ENCODE measurements around the gene DUSP2.

Gene DUSP2

DNA sequence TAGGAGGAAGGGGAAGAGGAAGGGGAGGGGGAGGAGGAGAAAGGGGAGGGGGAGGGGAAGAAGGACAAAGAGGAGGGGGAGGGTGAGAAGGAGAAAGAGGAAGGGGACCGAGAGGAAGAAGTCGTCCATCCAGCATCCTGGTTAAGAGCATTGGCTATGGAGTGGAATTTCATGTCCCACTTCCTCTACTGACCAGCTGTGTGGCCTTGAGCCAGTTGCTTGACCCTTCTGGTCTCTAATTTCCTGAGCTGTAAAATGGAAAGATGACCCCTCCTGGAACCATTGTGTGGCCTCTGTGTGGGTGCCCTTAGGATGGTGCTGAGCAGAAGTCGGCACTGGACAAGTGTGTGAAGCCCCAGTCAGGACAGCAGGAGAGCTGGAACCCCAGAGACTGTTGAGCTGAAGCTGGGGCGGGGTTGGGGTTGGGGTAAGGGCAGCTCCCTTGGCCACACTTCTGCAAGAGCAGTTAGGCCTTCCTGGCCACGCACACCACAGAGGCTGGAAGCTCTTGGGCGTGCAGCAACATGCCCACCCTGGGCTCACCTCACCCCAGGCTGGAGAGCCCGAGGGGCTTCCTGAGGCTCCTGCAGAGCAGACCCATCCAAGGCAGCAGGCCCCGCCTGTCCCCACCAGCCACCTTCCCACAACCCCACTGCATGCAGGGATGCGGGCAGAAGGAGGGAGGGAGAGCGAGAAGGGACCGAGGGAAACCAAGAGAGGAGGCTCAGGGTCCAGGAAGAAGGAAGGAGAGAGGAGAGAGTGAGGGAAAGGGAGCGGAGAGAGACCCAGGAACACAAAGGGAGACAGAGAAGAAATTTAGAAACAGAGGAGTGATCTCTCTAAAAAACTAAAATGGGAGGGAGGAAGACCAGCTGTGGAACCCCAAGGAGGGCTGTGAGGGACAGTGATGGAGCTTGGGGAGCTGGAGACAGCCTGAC, 45.1 kb downstream of the DUSP2 start:
- DNase-seq (ENCODE audit: low spot score) = no peak

DNA sequence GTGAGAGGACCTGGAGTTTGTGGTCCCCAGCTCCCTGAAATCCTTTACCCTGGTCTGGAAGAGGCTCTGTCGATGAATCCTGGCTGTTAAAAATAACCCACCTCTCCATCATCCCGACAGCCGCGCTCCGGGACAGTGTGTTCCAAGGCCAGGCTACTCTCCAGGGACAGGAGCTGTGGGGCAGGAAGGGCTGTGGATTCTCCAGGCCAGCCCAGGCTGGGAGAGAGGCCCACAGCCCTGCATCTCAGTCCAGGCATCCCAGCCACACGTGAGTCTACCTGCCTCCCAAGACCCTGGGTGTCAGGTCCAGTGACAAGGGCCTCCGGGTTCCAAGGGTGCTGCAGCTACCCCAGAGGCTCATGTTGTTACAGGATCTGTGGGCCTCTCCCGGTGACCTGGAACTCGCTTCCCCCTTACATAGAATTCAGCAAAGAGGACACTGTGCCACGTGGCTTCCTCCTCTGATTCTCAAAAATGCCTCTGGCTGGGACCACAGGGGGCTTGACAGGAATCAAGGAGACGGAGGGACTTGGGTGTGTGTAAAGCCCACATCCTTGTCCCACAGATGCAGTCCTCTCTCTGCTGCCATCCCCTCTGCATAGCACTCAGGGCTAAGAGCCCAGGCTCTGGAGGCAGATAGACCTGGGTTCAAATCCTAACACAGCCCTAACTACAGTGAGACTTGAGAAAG, 46.2 kb downstream of the DUSP2 start:
- no peak for DNase-seq (ENCODE audit: low spot score)

DNA sequence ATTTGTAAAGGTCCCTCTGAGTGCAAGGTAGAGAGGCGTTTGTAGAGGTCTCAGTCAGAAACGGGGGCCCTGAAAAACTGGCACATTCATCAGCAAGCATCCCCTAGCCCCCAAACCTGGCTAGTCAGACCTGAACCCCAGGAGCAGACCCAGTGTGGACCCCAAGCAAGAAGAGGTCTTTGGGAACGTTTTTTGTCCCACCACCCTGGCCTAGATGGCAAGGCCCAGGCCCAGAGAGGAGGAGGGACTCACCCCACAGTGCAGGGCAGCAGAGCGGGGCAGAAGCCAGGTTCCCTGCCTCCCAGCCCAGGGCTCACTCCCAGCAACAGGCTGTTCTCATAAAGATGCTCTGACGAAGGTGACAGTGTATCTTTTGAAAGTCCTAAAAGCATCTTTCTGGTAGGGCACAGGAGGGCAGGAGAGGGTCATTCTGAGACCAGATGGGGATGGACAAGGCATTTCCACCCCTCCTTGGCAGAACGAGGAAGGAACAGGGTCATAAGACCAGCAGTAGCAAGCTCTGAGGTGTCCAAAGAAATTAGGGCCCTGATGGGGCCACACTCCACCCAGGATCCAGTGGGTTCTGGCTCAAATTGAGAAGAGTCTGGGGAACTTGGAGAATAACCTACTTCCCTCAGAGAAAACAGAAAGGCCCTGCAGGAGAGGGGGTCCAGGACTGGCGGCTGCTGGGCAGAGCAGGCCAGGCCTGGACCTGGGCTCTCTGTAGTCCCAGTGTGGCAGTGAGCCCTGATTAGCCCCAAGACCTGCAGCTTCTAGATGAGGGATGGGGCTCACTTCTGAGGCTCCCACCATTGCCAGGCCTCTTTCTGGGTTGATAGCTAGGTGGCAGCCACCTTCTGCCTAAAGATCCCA, 47.1 kb downstream of the DUSP2 start:
- DNase-seq (ENCODE audit: low spot score) = no peak

DNA sequence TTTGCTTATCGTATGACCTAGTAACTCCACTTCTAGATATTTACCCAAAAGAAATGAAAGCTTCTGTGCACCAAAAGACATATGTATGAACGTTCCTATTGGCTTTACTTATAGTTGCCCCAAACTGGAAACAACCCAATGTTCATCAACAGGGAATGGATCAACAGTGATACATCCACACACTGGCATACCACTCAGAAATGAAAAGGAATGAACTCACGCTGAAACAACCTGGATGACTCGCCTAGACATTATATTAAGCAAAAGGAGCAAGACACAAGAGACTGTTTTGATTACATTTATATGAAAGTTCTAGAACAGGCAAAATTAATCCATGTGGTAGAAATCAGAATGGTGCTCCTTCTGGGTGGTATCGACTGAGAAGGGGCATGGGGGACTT, 47.8 kb downstream of the DUSP2 start:
- no peak for DNase-seq (ENCODE audit: low spot score)

DNA sequence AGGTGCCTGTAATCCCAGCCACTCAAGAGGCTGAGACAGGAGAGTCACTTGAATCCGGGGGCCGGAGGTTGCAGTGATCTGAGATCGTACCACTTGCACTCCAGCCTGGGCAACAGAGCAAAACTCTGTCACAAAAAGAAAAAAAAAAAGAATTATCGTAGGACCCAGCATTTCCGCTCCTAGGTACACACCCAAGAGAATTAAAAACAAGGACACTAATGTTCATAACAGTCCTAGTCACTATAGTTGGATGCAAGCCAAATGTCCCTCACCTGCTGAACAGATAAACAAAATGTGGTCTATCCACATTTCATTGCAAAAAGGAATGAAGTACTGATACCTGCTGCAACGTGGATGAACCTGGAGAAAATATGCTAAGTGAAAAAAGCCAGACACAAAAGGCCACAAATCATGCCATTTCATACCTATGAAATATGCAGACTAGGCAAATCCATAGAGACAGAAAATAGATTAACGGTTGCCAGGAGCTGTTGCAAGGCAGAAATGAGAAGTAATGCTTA, 50.1 kb downstream of the DUSP2 start:
- DNase-seq (ENCODE audit: low spot score) = no peak

DNA sequence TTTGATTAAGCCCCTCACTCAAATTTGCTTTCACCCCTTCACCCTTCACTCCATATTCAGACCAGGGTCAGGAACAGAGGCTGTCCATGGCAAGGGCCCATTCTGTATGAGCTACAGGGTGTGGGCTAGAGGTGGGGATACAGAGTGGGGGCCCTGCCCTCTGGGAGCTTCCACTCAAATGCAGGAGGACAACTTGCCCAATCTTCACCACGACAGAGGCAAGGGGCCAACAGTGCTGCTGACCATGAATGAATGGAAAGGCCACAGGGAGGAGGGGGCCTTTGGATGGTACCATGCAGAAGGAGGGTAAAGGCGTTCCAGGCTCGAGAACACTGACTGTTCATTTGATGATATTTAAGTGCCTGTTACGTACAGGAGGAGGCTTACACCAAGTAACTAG, 51.7 kb downstream of the DUSP2 start:
- no peak for DNase-seq (ENCODE audit: low spot score)

All from putamen (tissue), 1 donor.